Astrocyte (in vitro differentiated cells and primary cell): Measurements from ENCODE around the gene TP53.

ENCODE experiments used
- EZH2 ChIP-seq: IDR thresholded peaks from 2 replicates; pipeline ENCODE4 v1.6.1; 2012; ENCODE audit warnings: mild to moderate bottlenecking, low read length, inconsistent platforms; ENCODE audit not compliant: insufficient read depth
- TF ChIP-seq, protein P1 (sequence below): IDR thresholded peaks from 2 replicates; pipeline ENCODE4 v1.5.1; 2011; ENCODE audit warnings: low read depth, mild to moderate bottlenecking, inconsistent platforms, low read length, moderate library complexity; ENCODE audit not compliant: insufficient read depth

DNA sequence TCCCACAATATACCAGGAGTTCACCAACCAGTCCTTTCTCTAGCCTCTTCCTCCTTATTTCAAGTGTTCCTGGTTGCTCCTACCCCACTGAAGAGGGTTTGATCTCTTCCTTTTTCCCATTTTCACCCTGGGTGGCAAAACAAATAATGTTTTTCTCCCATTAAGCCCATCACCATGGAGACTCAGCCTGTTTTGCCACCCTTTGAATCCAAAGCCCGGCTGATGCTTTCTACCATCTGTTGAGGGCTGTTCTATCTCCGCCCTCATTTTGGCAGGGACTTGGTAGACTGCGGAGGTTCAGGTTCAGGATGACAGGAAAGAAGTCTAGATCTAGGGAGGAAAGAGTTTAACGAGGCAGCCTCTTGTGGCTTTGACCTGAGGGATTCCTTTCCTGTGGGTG, 32.8 kb upstream of the TP53 start:
- TF ChIP-seq, protein P1, sequence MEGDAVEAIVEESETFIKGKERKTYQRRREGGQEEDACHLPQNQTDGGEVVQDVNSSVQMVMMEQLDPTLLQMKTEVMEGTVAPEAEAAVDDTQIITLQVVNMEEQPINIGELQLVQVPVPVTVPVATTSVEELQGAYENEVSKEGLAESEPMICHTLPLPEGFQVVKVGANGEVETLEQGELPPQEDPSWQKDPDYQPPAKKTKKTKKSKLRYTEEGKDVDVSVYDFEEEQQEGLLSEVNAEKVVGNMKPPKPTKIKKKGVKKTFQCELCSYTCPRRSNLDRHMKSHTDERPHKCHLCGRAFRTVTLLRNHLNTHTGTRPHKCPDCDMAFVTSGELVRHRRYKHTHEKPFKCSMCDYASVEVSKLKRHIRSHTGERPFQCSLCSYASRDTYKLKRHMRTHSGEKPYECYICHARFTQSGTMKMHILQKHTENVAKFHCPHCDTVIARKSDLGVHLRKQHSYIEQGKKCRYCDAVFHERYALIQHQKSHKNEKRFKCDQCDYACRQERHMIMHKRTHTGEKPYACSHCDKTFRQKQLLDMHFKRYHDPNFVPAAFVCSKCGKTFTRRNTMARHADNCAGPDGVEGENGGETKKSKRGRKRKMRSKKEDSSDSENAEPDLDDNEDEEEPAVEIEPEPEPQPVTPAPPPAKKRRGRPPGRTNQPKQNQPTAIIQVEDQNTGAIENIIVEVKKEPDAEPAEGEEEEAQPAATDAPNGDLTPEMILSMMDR, result no peak
- TF ChIP-seq EZH2, result no peak
